ENCODE data around the gene LYPD6B. TPM values are rescaled to one million over a fixed set of nuclear protein-coding genes. Genes with fewer than 3 reads are reported as not detected.

LYPD6B gene
- polyA plus RNA-seq, 3 donors: not detected

DNA sequence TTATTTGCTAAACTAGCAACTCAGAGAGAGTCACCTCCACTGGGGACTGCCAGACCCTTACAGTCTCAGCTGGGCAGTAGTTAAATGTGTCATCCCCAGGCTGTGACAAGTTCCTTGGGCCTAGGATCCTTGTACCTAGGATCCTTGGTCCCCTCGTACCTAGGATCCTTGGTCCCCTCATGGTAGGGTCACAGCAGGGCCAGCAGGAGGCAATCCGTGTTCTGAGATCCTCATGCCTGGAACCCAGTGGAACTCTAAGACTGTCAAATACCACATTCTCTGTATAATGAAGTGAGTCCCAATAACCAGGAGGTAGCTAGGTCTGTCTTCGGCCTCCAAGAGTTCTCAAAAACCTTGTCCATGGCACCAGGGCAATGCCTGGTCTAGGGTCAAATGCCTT is 60.8 kb downstream of the LYPD6B start:
- no peak for DNase-seq
- intact Hi-C loops (cut with micrococcal nuclease): no loop called here
- Mint-ChIP-seq H3K27me3 (ENCODE audit: low read depth in 3 of 3) (peaks cover 6 to 9% (median 8%) of the 10 kb centered on the region in 3 donors), H3K36me3 (no peaks in the 10 kb centered on the region), H3K4me1 (no peaks in the 10 kb centered on the region), H3K27ac (no peak overlapping the region), H3K9me3 (no peaks in the 10 kb centered on the region), H3K4me3 (no peak overlapping the region)
- Histone ChIP-seq H3K27me3 (ENCODE audit: control insufficient read depth in 2 of 2, insufficient read depth in 2 of 2, low read length in 2 of 2) (peaks cover 0 to 4% of the 10 kb centered on the region in 2 donors), H3K4me2 (replicated peaks; ENCODE audit: extremely low read depth, low read length, poor library complexity, severe bottlenecking) (no peak overlapping the region), H2AFZ (ENCODE audit: insufficient read depth, low read depth, low read length, poor library complexity, severe bottlenecking) (no peak overlapping the region), H3K4me3 (replicated peaks in 1 of 3; ENCODE audit: low read depth in 2 of 3, low read length in 3 of 3) (no peak overlapping the region), H3K36me3 (replicated peaks in 1 of 2; ENCODE audit: control insufficient read depth in 1 of 2, insufficient read depth in 2 of 2, low read length in 2 of 2) (no peaks in the 10 kb centered on the region), H3K9ac (ENCODE audit: insufficient read depth, low read length, poor library complexity, severe bottlenecking) (no peak overlapping the region), H3K4me1 (ENCODE audit: control insufficient read depth in 1 of 2, insufficient read depth in 2 of 2, low read length in 2 of 2) (no peaks in the 10 kb centered on the region), H3K9me3 (replicated peaks in 1 of 2; ENCODE audit: control insufficient read depth in 1 of 2, insufficient read depth in 1 of 2, low read length in 2 of 2) (no peaks in the 10 kb centered on the region), H4K20me1 (ENCODE audit: insufficient read depth, low read length) (no peaks in the 10 kb centered on the region), H3K79me2 (ENCODE audit: insufficient read depth, low read length) (no peaks in the 10 kb centered on the region), H3K27ac (ENCODE audit: low read depth in 1 of 2, low read length in 2 of 2) (no peak overlapping the region)
- WGBS (ENCODE audit: insufficient coverage): 100% methylated on average over 1 of the region's 3 CpGs
- TF ChIP-seq, protein P1, sequence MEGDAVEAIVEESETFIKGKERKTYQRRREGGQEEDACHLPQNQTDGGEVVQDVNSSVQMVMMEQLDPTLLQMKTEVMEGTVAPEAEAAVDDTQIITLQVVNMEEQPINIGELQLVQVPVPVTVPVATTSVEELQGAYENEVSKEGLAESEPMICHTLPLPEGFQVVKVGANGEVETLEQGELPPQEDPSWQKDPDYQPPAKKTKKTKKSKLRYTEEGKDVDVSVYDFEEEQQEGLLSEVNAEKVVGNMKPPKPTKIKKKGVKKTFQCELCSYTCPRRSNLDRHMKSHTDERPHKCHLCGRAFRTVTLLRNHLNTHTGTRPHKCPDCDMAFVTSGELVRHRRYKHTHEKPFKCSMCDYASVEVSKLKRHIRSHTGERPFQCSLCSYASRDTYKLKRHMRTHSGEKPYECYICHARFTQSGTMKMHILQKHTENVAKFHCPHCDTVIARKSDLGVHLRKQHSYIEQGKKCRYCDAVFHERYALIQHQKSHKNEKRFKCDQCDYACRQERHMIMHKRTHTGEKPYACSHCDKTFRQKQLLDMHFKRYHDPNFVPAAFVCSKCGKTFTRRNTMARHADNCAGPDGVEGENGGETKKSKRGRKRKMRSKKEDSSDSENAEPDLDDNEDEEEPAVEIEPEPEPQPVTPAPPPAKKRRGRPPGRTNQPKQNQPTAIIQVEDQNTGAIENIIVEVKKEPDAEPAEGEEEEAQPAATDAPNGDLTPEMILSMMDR (IDR thresholded peaks at IDR 0.05): no peak

DNA sequence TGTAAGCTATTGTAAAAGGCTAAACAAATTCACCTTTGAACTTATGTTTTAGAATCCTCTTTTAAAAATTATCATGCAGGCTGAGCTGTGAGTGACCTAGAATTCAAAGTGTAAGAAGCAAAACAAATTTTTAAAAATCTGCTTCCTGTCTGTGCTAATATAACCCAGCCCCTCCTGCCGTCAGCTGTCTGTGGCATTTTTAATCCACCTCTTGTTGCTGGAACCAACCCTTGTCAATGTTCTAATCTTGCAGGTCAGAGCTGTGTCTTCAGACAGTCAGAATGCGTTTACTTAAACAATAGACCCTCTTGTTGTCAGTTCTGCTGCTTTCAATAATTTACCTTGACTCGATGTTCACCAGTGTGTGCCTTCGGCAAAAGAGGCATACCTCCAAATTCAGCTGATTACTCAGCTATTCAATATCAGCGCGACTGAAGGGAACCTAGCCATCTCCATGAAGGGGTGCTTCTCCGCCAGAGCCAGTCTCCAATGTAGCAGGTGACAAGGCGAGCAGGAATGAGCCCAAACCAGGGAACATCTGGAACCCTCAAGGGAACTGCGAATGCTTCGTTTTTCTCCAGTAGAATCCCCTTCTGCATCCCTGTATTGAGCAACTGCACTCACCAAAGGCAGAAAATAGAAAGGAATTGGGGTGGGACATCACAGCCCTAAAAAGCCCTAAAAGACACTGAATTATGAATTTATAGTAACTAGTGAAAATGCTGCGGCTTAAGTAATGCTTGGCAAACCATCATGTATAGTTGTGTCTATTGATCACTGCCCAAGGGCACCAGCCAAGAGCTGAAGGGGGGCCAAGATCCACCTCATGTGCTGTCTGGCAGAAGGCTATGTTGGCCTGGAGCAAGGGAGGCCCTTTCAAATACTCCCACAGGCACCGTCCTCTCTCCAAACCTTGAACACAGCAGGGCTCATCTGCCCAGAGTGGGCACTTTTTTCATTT is 62.5 kb downstream of the LYPD6B start:
- H3K9me3 Mint-ChIP-seq: peaks cover 0 to 6% (median 0%) of the 10 kb centered on the region in 7 donors
- no peaks in the 10 kb centered on the region for H4K20me1 ChIP-seq (ENCODE audit: insufficient read depth, low read length)
- H3K9ac ChIP-seq (ENCODE audit: insufficient read depth, low read length, poor library complexity, severe bottlenecking): no peak overlapping the region
- H3K36me3 Mint-ChIP-seq: no peaks in the 10 kb centered on the region
- H3K27ac Mint-ChIP-seq: no peak overlapping the region
- no peak overlapping the region for H3K4me3 Mint-ChIP-seq
- TF ChIP-seq, protein P1 (IDR thresholded peaks at IDR 0.05): no peak
- H3K9me3 ChIP-seq (replicated peaks in 1 of 2; ENCODE audit: control insufficient read depth in 1 of 2, insufficient read depth in 1 of 2, low read length in 2 of 2): no peaks in the 10 kb centered on the region
- H3K79me2 ChIP-seq (ENCODE audit: insufficient read depth, low read length): no peaks in the 10 kb centered on the region
- intact Hi-C loops (cut with micrococcal nuclease): no loop called here
- H3K4me1 Mint-ChIP-seq: no peaks in the 10 kb centered on the region
- H3K4me1 ChIP-seq (ENCODE audit: control insufficient read depth in 1 of 2, insufficient read depth in 2 of 2, low read length in 2 of 2): no peaks in the 10 kb centered on the region
- H3K27ac ChIP-seq (ENCODE audit: low read depth in 1 of 2, low read length in 2 of 2): no peak overlapping the region
- no peaks in the 10 kb centered on the region for H3K36me3 ChIP-seq (replicated peaks in 1 of 2; ENCODE audit: control insufficient read depth in 1 of 2, insufficient read depth in 2 of 2, low read length in 2 of 2)
- H3K27me3 Mint-ChIP-seq (ENCODE audit: low read depth in 3 of 3): peaks cover 1 to 4% (median 2%) of the 10 kb centered on the region in 3 donors
- no peak for DNase-seq
- H3K4me2 ChIP-seq (replicated peaks; ENCODE audit: extremely low read depth, low read length, poor library complexity, severe bottlenecking): no peak overlapping the region
- WGBS (ENCODE audit: insufficient coverage): 87% methylated on average over 8 of the region's 12 CpGs
- no peaks in the 10 kb centered on the region for H3K27me3 ChIP-seq (ENCODE audit: control insufficient read depth in 2 of 2, insufficient read depth in 2 of 2, low read length in 2 of 2)
- H2AFZ ChIP-seq (ENCODE audit: insufficient read depth, low read depth, low read length, poor library complexity, severe bottlenecking): no peak overlapping the region
- no peak overlapping the region for H3K4me3 ChIP-seq (replicated peaks in 1 of 3; ENCODE audit: low read depth in 2 of 3, low read length in 3 of 3)
